Stimulated activated CD8-positive, alpha-beta memory T cell treated with anti-CD3 and anti-CD28 coated beads, Interleukin-7, amount 100 ng/mL, for 48 hours (primary cell): ENCODE results near the gene C2.
"Not testable (repeated sequence)": the region's sequence is repeated elsewhere in the genome, so short reads cannot be mapped to it uniquely, and the experiment has no call there.

Experiments used
- DNase-seq, 2 donors: peaks; one replicate each; pipeline ENCODE4 v3.0.0-alpha.2; 2020; ENCODE audit warnings: low read depth in 1 of 2; ENCODE audit errors: extremely low read depth in 1 of 2

C2 gene

GRCh38 chr6:31972709-31973350, 45.3 kb downstream of the C2 start:
- DNase-seq = peak in 1 of 2 donors; percentile 19

DNA sequence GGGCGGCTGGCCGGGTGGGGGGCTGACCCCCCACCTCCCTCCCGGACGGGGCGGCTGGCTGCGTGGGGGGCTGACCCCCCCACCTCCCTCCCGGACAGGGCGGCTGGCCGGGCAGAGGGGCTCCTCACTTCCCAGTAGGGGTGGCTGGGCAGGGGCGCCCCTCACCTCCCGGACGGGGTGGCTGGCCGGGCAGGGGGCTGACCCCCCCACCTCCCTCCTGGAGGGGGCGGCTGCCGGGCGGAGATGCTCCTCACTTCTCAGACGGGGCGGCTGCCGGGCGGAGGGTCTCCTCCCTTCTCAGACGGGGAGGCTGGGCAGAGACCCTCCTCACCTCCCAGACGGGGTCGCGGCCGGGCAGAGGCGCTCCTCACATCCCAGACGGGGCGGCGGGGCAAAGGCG, 48.5 kb downstream of the C2 start:
- DNase-seq = not testable (repeated sequence)

GRCh38 chr6:31977816-31978431, 50.4 kb downstream of the C2 start:
- DNase-seq = no peak

- no peak for DNase-seq
Observed at GRCh38 chr6:31978831-31979230, 51.3 kb downstream of the C2 start.

GRCh38 chr6:31979238-31979898, 51.9 kb downstream of the C2 start:
- DNase-seq = no peak

DNA sequence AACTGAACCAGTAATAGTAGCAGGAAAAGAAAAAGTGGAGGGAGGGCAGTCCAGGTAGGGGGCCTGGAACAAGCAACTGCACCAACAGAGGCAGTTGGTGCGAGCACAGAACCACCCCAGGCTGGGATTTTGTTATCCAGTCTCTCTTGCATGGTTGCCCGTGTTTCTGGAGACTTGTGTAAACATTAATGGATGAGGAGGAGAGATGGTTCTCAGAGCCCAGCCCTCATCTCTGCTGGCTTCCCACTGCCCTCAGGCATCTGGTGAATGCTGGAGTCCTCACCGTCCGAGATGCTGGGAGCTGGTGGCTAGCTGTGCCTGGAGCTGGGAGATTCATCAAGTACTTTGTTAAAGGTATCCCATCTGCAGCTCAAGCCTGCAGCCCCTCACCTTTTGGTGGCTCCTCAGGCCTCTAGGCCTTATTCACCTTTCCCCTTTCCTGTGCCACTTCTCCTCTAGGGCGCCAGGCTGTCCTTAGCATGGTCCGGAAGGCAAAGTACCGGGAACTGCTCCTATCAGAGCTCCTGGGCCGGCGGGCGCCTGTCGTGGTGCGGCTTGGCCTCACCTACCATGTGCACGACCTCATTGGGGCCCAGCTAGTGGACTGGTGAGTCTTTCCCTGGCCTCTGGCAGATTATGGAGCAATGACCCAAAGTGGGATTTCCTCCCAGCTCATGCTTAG, 52.8 kb downstream of the C2 start:
- not testable (repeated sequence) for DNase-seq

GRCh38 chr6:31980998-31981397, 53.5 kb downstream of the C2 start:
- DNase-seq = not testable (repeated sequence)

DNA sequence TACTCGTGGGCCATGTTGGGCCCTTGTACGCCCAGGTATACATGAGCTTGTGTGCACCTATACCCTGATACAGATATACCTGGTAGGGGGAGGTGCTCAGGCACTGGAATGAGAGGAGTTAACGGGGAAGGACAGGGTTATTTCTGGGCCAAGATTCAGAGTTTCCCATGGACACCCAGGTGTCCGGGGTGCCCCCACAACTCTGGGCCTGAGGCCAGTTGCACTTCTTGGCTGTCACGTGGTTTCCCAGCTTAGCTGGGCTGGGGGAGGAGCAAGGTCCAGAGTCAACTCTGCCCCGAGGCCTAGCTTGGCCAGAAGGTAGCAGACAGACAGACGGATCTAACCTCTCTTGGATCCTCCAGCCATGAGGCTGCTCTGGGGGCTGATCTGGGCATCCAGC, 54.2 kb downstream of the C2 start, which contains the start of gene C4A:
Gene C4A (plus strand): TSS at position 314 of the 400 bp plus-strand sequence. CDS start 51 bp downstream, at position 365.
- not testable (repeated sequence) for DNase-seq

- not testable (repeated sequence) for DNase-seq
Observed at GRCh38 chr6:31989363-31989762, 61.8 kb downstream of the C2 start.

DNA sequence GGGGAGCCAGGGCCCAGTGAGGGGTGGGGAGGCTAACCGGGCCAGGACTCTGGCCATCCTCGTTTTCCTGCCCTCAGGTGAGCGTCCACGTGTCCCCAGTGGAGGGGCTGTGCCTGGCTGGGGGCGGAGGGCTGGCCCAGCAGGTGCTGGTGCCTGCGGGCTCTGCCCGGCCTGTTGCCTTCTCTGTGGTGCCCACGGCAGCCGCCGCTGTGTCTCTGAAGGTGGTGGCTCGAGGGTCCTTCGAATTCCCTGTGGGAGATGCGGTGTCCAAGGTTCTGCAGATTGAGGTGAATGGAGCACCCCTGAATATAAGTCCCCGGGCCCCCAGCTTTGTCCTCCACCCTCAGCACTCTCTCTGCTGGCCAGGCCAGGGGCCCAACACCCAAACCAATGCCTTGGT, 66.9 kb downstream of the C2 start:
- DNase-seq = not testable (repeated sequence)
